ENCODE data around the gene GPC5.

The GPC5 gene

DNA sequence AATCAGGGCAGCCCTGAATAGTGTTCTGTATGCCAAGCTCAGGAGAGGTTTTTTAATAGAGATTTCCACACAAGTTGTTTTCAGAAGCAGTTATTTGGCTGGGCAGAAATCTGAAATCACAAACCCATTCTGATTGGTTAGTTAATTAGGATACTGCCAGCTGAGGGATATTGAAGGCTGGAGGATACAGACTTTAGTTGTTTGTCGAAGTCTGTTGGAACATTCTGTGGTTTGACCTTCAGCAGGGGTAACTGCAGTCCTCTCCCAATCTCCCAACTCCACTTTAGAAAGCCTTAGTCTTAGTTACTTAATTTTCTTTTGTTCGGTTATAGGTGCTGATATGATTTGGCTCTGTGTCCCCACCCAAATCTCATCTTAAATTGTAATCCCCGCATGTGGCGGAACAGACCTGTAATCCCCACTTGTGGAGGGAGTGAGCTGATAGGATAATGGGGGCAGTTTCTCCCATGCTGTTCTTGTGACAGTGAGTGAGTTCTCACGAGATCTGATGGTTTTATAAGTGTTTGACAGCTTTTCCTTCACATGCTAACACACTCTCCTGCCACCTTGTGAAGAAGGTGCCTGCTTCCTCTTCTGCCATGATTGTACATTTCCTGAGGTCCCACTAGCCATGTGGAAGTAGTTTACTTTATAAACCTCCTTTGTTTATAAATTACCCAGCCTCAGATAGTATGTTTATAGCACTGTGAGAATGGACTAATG, 169.2 kb downstream of the GPC5 start:
- Histone ChIP-seq H3K36me3 (ENCODE audit: control insufficient read depth, insufficient read depth, low read length) (no peaks in the 10 kb centered on the region), H3K4me3 (ENCODE audit: low read depth, low read length) (no peak overlapping the region), H3K9me3 (ENCODE audit: control insufficient read depth, insufficient read depth, low read depth, low read length) (no peaks in the 10 kb centered on the region), H3K4me1 (ENCODE audit: control insufficient read depth, insufficient read depth, low read length) (no peaks in the 10 kb centered on the region), H3K27me3 (ENCODE audit: control insufficient read depth, insufficient read depth, low read length) (no peaks in the 10 kb centered on the region), H3K9ac (ENCODE audit: low read length) (no peak overlapping the region), H3K27ac (ENCODE audit: low read depth, low read length) (no peak overlapping the region)

DNA sequence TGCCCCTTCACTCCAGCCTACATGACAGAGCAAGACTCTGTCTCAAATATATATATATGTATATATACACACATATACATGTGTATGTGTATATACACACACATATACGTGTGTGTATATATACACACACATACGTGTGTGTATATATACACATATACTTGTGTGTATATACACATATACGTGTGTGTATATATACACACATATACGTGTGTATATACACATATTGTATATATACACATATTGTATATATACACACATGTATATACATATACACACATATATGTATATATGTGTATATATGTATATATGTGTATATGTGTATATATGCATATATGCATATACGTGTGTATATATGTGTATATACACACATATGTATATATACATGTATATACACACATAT, 173.3 kb downstream of the GPC5 start:
- Histone ChIP-seq H3K4me1 (ENCODE audit: control insufficient read depth, insufficient read depth, low read length) (no peaks in the 10 kb centered on the region), H3K4me3 (ENCODE audit: low read depth, low read length) (no peak overlapping the region), H3K27me3 (ENCODE audit: control insufficient read depth, insufficient read depth, low read length) (no peaks in the 10 kb centered on the region), H3K36me3 (ENCODE audit: control insufficient read depth, insufficient read depth, low read length) (no peaks in the 10 kb centered on the region), H3K9ac (ENCODE audit: low read length) (no peak overlapping the region), H3K27ac (ENCODE audit: low read depth, low read length) (no peak overlapping the region), H3K9me3 (ENCODE audit: control insufficient read depth, insufficient read depth, low read depth, low read length) (no peaks in the 10 kb centered on the region)

DNA sequence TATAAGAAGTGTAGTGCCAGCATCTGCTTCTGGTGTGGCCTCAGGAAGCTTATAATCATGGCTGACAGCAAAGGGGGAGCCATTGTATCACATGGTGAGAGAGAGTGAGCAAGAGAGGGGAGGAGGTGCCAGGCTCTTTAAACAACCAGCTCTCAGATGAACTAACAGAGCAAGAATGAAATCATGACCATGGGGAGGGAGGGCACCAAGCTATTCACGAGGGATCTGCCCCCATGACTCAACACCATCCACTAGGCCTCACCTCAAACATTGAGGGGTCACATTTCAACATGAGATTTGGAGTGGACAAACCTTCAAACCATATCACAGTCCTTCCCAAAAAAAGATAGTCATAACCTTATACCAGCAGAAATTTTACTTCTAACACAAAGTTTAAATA, 174.0 kb downstream of the GPC5 start:
- Histone ChIP-seq H3K4me3 (ENCODE audit: low read depth, low read length) (no peak overlapping the region), H3K36me3 (ENCODE audit: control insufficient read depth, insufficient read depth, low read length) (no peaks in the 10 kb centered on the region), H3K9me3 (ENCODE audit: control insufficient read depth, insufficient read depth, low read depth, low read length) (no peaks in the 10 kb centered on the region), H3K27ac (ENCODE audit: low read depth, low read length) (no peak overlapping the region), H3K9ac (ENCODE audit: low read length) (no peak overlapping the region), H3K4me1 (ENCODE audit: control insufficient read depth, insufficient read depth, low read length) (no peaks in the 10 kb centered on the region), H3K27me3 (ENCODE audit: control insufficient read depth, insufficient read depth, low read length) (no peaks in the 10 kb centered on the region)

GRCh38 chr13:91572944-91573598, 174.7 kb downstream of the GPC5 start:
- Histone ChIP-seq H3K4me3 (ENCODE audit: low read depth, low read length) (no peak overlapping the region), H3K4me1 (ENCODE audit: control insufficient read depth, insufficient read depth, low read length) (no peaks in the 10 kb centered on the region), H3K27me3 (ENCODE audit: control insufficient read depth, insufficient read depth, low read length) (no peaks in the 10 kb centered on the region), H3K36me3 (ENCODE audit: control insufficient read depth, insufficient read depth, low read length) (no peaks in the 10 kb centered on the region), H3K9me3 (ENCODE audit: control insufficient read depth, insufficient read depth, low read depth, low read length) (no peaks in the 10 kb centered on the region), H3K27ac (ENCODE audit: low read depth, low read length) (no peak overlapping the region), H3K9ac (ENCODE audit: low read length) (no peak overlapping the region)

GRCh38 chr13:91574766-91575165, 176.3 kb downstream of the GPC5 start:
- Histone ChIP-seq H3K9ac (ENCODE audit: low read length) (no peak overlapping the region), H3K4me1 (ENCODE audit: control insufficient read depth, insufficient read depth, low read length) (no peaks in the 10 kb centered on the region), H3K27me3 (ENCODE audit: control insufficient read depth, insufficient read depth, low read length) (no peaks in the 10 kb centered on the region), H3K36me3 (ENCODE audit: control insufficient read depth, insufficient read depth, low read length) (no peaks in the 10 kb centered on the region), H3K4me3 (ENCODE audit: low read depth, low read length) (no peak overlapping the region), H3K9me3 (ENCODE audit: control insufficient read depth, insufficient read depth, low read depth, low read length) (no peaks in the 10 kb centered on the region), H3K27ac (ENCODE audit: low read depth, low read length) (no peak overlapping the region)

GRCh38 chr13:91576590-91576989, 178.2 kb downstream of the GPC5 start:
- no peak overlapping the region for H3K9ac ChIP-seq (ENCODE audit: low read length)
- H3K36me3 ChIP-seq (ENCODE audit: control insufficient read depth, insufficient read depth, low read length), result no peaks in the 10 kb centered on the region
- H3K4me1 ChIP-seq (ENCODE audit: control insufficient read depth, insufficient read depth, low read length), result no peaks in the 10 kb centered on the region
- no peak overlapping the region for H3K4me3 ChIP-seq (ENCODE audit: low read depth, low read length)
- H3K9me3 ChIP-seq (ENCODE audit: control insufficient read depth, insufficient read depth, low read depth, low read length), result no peaks in the 10 kb centered on the region
- H3K27me3 ChIP-seq (ENCODE audit: control insufficient read depth, insufficient read depth, low read length), result no peaks in the 10 kb centered on the region
- no peak overlapping the region for H3K27ac ChIP-seq (ENCODE audit: low read depth, low read length)

DNA sequence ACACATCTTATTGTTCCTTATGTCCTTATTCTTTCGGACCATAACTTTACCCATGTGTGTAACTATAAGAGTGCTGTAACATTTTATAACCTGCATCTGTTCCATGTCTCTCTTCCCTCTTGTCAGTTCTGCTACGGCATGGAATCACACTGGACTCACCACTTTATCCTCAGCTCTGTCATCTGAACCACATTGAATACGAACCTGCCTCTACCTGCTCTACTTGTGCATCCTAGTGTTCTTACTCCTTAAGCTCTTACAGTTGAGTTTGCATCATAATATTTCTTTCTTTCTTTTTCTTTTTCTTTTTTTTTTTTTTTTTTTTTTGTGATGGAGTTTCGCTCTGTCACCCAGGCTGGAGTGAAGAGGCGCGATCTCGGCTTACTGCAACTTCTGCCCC, 180.9 kb downstream of the GPC5 start:
- no peak overlapping the region for H3K27ac ChIP-seq (ENCODE audit: low read depth, low read length)

DNA sequence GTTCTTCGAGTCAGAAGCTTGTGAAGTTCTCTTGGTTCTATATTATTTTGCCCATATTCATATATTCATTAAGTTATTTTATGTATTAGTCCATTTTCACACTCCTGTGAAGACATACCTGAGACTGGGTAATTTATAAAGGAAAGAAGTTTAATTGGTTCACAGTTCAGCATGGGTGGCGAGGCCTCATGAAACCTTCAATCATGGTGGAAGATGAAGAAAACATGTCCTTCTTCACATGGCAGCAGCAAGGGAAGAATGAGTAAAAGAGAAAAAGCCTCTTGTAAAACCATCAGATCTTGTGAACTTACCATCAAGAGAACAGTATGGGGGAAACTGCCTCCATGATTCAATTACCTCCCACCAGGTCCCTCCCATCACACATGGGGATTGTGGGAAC, 182.3 kb downstream of the GPC5 start:
- Histone ChIP-seq H3K9me3 (ENCODE audit: control insufficient read depth, insufficient read depth, low read depth, low read length) (no peaks in the 10 kb centered on the region), H3K36me3 (ENCODE audit: control insufficient read depth, insufficient read depth, low read length) (no peaks in the 10 kb centered on the region), H3K27ac (ENCODE audit: low read depth, low read length) (no peak overlapping the region), H3K4me3 (ENCODE audit: low read depth, low read length) (no peak overlapping the region), H3K27me3 (ENCODE audit: control insufficient read depth, insufficient read depth, low read length) (no peaks in the 10 kb centered on the region), H3K4me1 (ENCODE audit: control insufficient read depth, insufficient read depth, low read length) (no peaks in the 10 kb centered on the region), H3K9ac (ENCODE audit: low read length) (no peak overlapping the region)

More for the DNA sequence above, 180.9 kb downstream of the GPC5 start:
- no peak overlapping the region for H3K4me3 ChIP-seq (ENCODE audit: low read depth, low read length)
- H3K27me3 ChIP-seq (ENCODE audit: control insufficient read depth, insufficient read depth, low read length), result no peaks in the 10 kb centered on the region
- no peak overlapping the region for H3K9ac ChIP-seq (ENCODE audit: low read length)
- H3K36me3 ChIP-seq (ENCODE audit: control insufficient read depth, insufficient read depth, low read length), result no peaks in the 10 kb centered on the region
- H3K9me3 ChIP-seq (ENCODE audit: control insufficient read depth, insufficient read depth, low read depth, low read length), result no peaks in the 10 kb centered on the region
- no peaks in the 10 kb centered on the region for H3K4me1 ChIP-seq (ENCODE audit: control insufficient read depth, insufficient read depth, low read length)

- Histone ChIP-seq H3K9ac (ENCODE audit: low read length) (no peak overlapping the region), H3K27ac (ENCODE audit: low read depth, low read length) (no peak overlapping the region), H3K9me3 (ENCODE audit: control insufficient read depth, insufficient read depth, low read depth, low read length) (no peaks in the 10 kb centered on the region)
These were observed 188.2 kb downstream of the GPC5 start for GRCh38 chr13:91586609-91587008.

GRCh38 chr13:91588541-91588940, 190.1 kb downstream of the GPC5 start:
- no peak overlapping the region for H3K27ac ChIP-seq (ENCODE audit: low read depth, low read length)
- no peaks in the 10 kb centered on the region for H3K4me1 ChIP-seq (ENCODE audit: control insufficient read depth, insufficient read depth, low read length)

More at GRCh38 chr13:91586609-91587008, 188.2 kb downstream of the GPC5 start:
- H3K36me3 ChIP-seq (ENCODE audit: control insufficient read depth, insufficient read depth, low read length), result no peaks in the 10 kb centered on the region
- no peak overlapping the region for H3K4me3 ChIP-seq (ENCODE audit: low read depth, low read length)
- no peaks in the 10 kb centered on the region for H3K4me1 ChIP-seq (ENCODE audit: control insufficient read depth, insufficient read depth, low read length)
- no peaks in the 10 kb centered on the region for H3K27me3 ChIP-seq (ENCODE audit: control insufficient read depth, insufficient read depth, low read length)

GRCh38 chr13:91592056-91593014, 193.9 kb downstream of the GPC5 start:
- Histone ChIP-seq H3K9ac (ENCODE audit: low read length) (no peak overlapping the region), H3K36me3 (ENCODE audit: control insufficient read depth, insufficient read depth, low read length) (no peaks in the 10 kb centered on the region), H3K27ac (ENCODE audit: low read depth, low read length) (no peak overlapping the region), H3K9me3 (ENCODE audit: control insufficient read depth, insufficient read depth, low read depth, low read length) (no peaks in the 10 kb centered on the region), H3K4me1 (ENCODE audit: control insufficient read depth, insufficient read depth, low read length) (no peaks in the 10 kb centered on the region), H3K4me3 (ENCODE audit: low read depth, low read length) (no peak overlapping the region), H3K27me3 (ENCODE audit: control insufficient read depth, insufficient read depth, low read length) (no peaks in the 10 kb centered on the region)

More at GRCh38 chr13:91588541-91588940, 190.1 kb downstream of the GPC5 start:
- no peak overlapping the region for H3K4me3 ChIP-seq (ENCODE audit: low read depth, low read length)
- H3K9me3 ChIP-seq (ENCODE audit: control insufficient read depth, insufficient read depth, low read depth, low read length), result no peaks in the 10 kb centered on the region
- H3K36me3 ChIP-seq (ENCODE audit: control insufficient read depth, insufficient read depth, low read length), result no peaks in the 10 kb centered on the region
- no peaks in the 10 kb centered on the region for H3K27me3 ChIP-seq (ENCODE audit: control insufficient read depth, insufficient read depth, low read length)
- no peak overlapping the region for H3K9ac ChIP-seq (ENCODE audit: low read length)

Measured in HUES6 (cell line).